Hepatocyte (in vitro differentiated cells): ENCODE results near the gene TANGO6.

Experiments used
- EZH2phosphoT487 ChIP-seq: fragments of 200-600 bp; sonication (generic); IDR thresholded peaks from one replicate; pipeline ENCODE4 v1.6.1; 2018; ENCODE audit warnings: antibody characterized with exemption, mild to moderate bottlenecking, low read depth, moderate library complexity; ENCODE audit not compliant: unreplicated experiment, severe bottlenecking
- TF ChIP-seq, protein P1 (sequence below): fragments of 200-600 bp; sonication (generic); IDR thresholded peaks from 2 replicates; pipeline ENCODE4 v1.5.1; 2016; ENCODE audit warnings: antibody characterized with exemption, mild to moderate bottlenecking; ENCODE audit not compliant: poor library complexity

DNA sequence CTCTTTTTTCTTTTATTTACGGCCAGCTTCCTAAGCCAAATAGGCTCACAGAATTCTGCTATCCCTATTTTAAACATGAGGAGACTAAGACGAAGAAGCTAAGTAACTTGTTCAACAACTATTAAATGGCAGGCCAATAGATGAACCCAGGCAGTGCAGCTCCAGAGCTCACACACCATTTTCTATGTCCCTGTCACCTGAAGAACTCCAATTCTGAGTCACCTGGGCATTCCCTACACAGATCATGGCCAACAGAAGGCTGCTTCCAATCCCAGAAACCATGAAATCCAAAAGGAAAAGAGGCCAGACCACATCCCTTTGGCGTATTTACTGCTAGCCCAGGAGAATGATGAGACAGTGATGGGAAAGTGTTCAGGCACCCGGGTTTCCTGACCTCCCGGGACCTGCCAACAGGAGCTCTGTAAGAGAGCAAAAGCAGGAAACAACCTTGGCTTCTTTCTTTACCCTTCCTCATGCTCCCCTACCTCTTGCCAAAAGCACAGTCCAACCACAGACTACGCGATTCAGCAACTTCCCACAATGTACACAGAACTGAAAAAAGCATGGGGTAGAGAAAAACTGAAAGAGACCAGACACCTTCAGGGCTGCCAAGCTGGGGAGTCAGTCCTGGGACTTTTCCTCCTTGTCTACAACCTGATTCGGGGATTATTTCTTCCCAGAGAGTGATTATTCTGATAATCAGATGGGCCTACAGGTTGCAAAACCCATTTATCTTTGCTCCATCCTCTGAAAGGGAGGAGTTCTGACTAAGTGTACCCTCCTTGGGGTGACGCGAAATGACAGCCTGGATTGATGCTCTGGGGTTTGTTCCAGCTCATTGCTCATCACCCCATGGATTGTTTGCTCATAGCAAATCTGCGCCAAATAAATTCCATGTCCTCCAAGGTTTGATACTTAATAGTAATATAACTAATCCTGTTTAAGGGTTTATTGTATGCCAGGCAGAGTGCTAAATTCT, 214.4 kb downstream of the TANGO6 start:
- TF ChIP-seq, protein P1, sequence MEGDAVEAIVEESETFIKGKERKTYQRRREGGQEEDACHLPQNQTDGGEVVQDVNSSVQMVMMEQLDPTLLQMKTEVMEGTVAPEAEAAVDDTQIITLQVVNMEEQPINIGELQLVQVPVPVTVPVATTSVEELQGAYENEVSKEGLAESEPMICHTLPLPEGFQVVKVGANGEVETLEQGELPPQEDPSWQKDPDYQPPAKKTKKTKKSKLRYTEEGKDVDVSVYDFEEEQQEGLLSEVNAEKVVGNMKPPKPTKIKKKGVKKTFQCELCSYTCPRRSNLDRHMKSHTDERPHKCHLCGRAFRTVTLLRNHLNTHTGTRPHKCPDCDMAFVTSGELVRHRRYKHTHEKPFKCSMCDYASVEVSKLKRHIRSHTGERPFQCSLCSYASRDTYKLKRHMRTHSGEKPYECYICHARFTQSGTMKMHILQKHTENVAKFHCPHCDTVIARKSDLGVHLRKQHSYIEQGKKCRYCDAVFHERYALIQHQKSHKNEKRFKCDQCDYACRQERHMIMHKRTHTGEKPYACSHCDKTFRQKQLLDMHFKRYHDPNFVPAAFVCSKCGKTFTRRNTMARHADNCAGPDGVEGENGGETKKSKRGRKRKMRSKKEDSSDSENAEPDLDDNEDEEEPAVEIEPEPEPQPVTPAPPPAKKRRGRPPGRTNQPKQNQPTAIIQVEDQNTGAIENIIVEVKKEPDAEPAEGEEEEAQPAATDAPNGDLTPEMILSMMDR = no peak
- TF ChIP-seq EZH2phosphoT487 = no peak
